ENCODE results near the gene WSB1. TPM values are rescaled to one million over a fixed set of nuclear protein-coding genes. Genes with fewer than 3 reads are reported as not detected.

Gene WSB1
- total and polyA plus RNA-seq, 2 experiments from 2014 or later, result 101 to 108 TPM

- DNase-seq (ENCODE audit: low spot score), result no peak
- H3K4me2 ChIP-seq, result no peak overlapping the region
- 0 out of 3 replicates have a peak, but pooled peaks cover 1% of the 10 kb centered on the region for H3K36me3 Mint-ChIP-seq (ENCODE audit: low read depth)
- H3K27me3 ChIP-seq (ENCODE audit: insufficient read depth), result no peaks in the 10 kb centered on the region
- no peaks in the 10 kb centered on the region for H3K9me2 ChIP-seq (ENCODE audit: insufficient read depth)
- H3K79me2 ChIP-seq (replicated peaks; ENCODE audit: insufficient read depth), result peaks cover 19% of the 10 kb centered on the region
- no peaks in the 10 kb centered on the region for H3K36me3 ChIP-seq (ENCODE audit: insufficient read depth)
- no peak overlapping the region for H3K27ac ChIP-seq (ENCODE audit: low read depth)
- no peak overlapping the region for H2AFZ ChIP-seq
- no peaks in the 10 kb centered on the region for H3K9me3 Mint-ChIP-seq
- peaks cover 17% of the 10 kb centered on the region for H3K4me1 Mint-ChIP-seq
- peaks cover 11% of the 10 kb centered on the region for H3K27me3 Mint-ChIP-seq (ENCODE audit: insufficient read depth, low read depth, poor library complexity)
- H3F3A ChIP-seq (replicated peaks; ENCODE audit: low read depth), result no peaks in the 10 kb centered on the region
- H3K4me3 ChIP-seq, result no peak overlapping the region
- H4K20me1 ChIP-seq (replicated peaks; ENCODE audit: insufficient read depth), result peaks cover 5% of the 10 kb centered on the region; the same call in 1 of the 2 replicates
- no peak overlapping the region for H3K4me3 Mint-ChIP-seq
- no peak for TF ChIP-seq ZNF331 (CRISPR knock-in tag; IDR thresholded peaks at IDR 0.05; ENCODE audit: low read depth)
- TF ChIP-seq ZNF114 (CRISPR knock-in tag; IDR thresholded peaks at IDR 0.05), result no peak
- no peak for TF ChIP-seq STAT1 (IDR thresholded peaks at IDR 0.05; ENCODE audit: unreplicated experiment)
- TF ChIP-seq, protein P1, sequence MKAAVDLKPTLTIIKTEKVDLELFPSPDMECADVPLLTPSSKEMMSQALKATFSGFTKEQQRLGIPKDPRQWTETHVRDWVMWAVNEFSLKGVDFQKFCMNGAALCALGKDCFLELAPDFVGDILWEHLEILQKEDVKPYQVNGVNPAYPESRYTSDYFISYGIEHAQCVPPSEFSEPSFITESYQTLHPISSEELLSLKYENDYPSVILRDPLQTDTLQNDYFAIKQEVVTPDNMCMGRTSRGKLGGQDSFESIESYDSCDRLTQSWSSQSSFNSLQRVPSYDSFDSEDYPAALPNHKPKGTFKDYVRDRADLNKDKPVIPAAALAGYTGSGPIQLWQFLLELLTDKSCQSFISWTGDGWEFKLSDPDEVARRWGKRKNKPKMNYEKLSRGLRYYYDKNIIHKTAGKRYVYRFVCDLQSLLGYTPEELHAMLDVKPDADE (IDR thresholded peaks at IDR 0.05), result no peak
- no peak for TF ChIP-seq REST (IDR thresholded peaks at IDR 0.05; ENCODE audit: unreplicated experiment)
- no peak for TF ChIP-seq EZH2 (IDR thresholded peaks at IDR 0.05; ENCODE audit: low read depth, unreplicated experiment)
- H3K4me1 ChIP-seq (ENCODE audit: insufficient read depth), result peaks cover 10% of the 10 kb centered on the region; the same call in 1 of the 2 replicates
- no peak overlapping the region for H3K27ac Mint-ChIP-seq
- ATAC-seq, result no peak
Observed at GRCh38 chr17:27290916-27291598, 2.9 kb upstream of the WSB1 start.

- peak overlapping the region; percentile 98 for H3K27ac ChIP-seq (ENCODE audit: low read depth)
- H4K20me1 ChIP-seq (replicated peaks; ENCODE audit: insufficient read depth), result peaks cover 16% of the 10 kb centered on the region
- ATAC-seq, result no peak; the same call in 2 of the 3 replicates
- peak overlapping the region; percentile 45 for H3K4me2 ChIP-seq
- H3K27ac Mint-ChIP-seq, result peak overlapping the region; percentile 95
- no peaks in the 10 kb centered on the region for H3K9me2 ChIP-seq (ENCODE audit: insufficient read depth)
- H3K9me3 Mint-ChIP-seq, result no peaks in the 10 kb centered on the region
- H3K79me2 ChIP-seq (replicated peaks; ENCODE audit: insufficient read depth), result peaks cover 43% of the 10 kb centered on the region
- H3K4me1 Mint-ChIP-seq, result peaks cover 24% of the 10 kb centered on the region
- H3K4me1 ChIP-seq (ENCODE audit: insufficient read depth), result peaks cover 14% of the 10 kb centered on the region; the same call in 1 of the 2 replicates
- peak overlapping the region; percentile 98; the same call in 1 of the 2 replicates for H3K4me3 ChIP-seq
- H3K27me3 ChIP-seq (ENCODE audit: insufficient read depth), result no peaks in the 10 kb centered on the region
- H3F3A ChIP-seq (replicated peaks; ENCODE audit: low read depth), result no peaks in the 10 kb centered on the region
- H3K36me3 Mint-ChIP-seq (ENCODE audit: low read depth), result peaks cover 7% of the 10 kb centered on the region; the same call in 1 of the 3 replicates
- no peaks in the 10 kb centered on the region for H3K36me3 ChIP-seq (ENCODE audit: insufficient read depth)
- no peak for DNase-seq (ENCODE audit: low spot score)
- H3K27me3 Mint-ChIP-seq (ENCODE audit: insufficient read depth, low read depth, poor library complexity), result peaks cover 12% of the 10 kb centered on the region
- H2AFZ ChIP-seq, result peak overlapping the region; percentile 89
- H3K4me3 Mint-ChIP-seq, result peak overlapping the region; percentile 94
- TF ChIP-seq ZNF331 (CRISPR knock-in tag; IDR thresholded peaks at IDR 0.05; ENCODE audit: low read depth) (no peak), CTCF (conservative IDR thresholded peaks at IDR 0.05; ENCODE audit: low read depth in 2 of 2) (no peak), JUNB (IDR thresholded peaks at IDR 0.05; ENCODE audit: unreplicated experiment) (no peak), NANOG (IDR thresholded peaks at IDR 0.05; ENCODE audit: borderline replicate concordance) (no peak), ZNF114 (CRISPR knock-in tag; IDR thresholded peaks at IDR 0.05) (no peak), EZH2 (IDR thresholded peaks at IDR 0.05; ENCODE audit: low read depth, unreplicated experiment) (no peak)
Observed at GRCh38 chr17:27293359-27293897, 486 bp upstream of the WSB1 start.

Data from GM23338 (cell line).